ENCODE results near the gene ARV1.
"Not testable (repeated sequence)": the region's sequence is repeated elsewhere in the genome, so short reads cannot be mapped to it uniquely, and the experiment has no call there.

The ARV1 gene

GRCh38 chr1:231045286-231045685 lies 66.4 kb downstream of the ARV1 start:
- DNase-seq: no peak

- not testable (repeated sequence) for DNase-seq
Measured at GRCh38 chr1:231045921-231046729, 67.2 kb downstream of the ARV1 start.

- DNase-seq: no peak
Measured at GRCh38 chr1:231046730-231047395, 68.0 kb downstream of the ARV1 start.

- DNase-seq: not testable (repeated sequence)
Measured at GRCh38 chr1:231047529-231047928, 68.6 kb downstream of the ARV1 start.

GRCh38 chr1:231048419-231048818 lies 69.5 kb downstream of the ARV1 start:
- DNase-seq: not testable (repeated sequence)

GRCh38 chr1:231049121-231049979 lies 70.5 kb downstream of the ARV1 start:
- DNase-seq: no peak
